IMR-90 (cell line): ENCODE data around the gene ITGB2. TPM values are rescaled to one million over a fixed set of nuclear protein-coding genes. Genes with fewer than 3 reads are reported as not detected.
"Not testable (repeated sequence)": the region's sequence is repeated elsewhere in the genome, so short reads cannot be mapped to it uniquely, and the experiment has no call there.

Source experiments
- ATAC-seq: fragments of 200-7000 bp; cut with Tn5 transposase; 2 replicates; pipeline ENCODE4 v1.9.1; 2020; ENCODE audit warnings: low read depth, mild to moderate bottlenecking, moderate library complexity
- BruUV-seq: library from RNA; stranded (reverse); fragments of 400-500 nt; replicated peaks from 2 replicates; lab custom pipeline; 2021; lab: Mats Ljungman, UMichigan
- CTCF ChIA-PET: fragments of 300-600 bp; formaldehyde crosslinking; extraction: SDS; loops from one replicate; lab custom pipeline; 2021; ENCODE audit warnings: antibody characterized with exemption; lab: Yijun Ruan, JAX
- POLR2A ChIA-PET: fragments of 300-600 bp; sonication (Branson Sonifier 250); formaldehyde crosslinking; loops from one replicate; lab custom pipeline; 2022; ENCODE audit warnings: antibody characterized with exemption; ENCODE audit not compliant: unreplicated experiment; lab: Charles Lee
- DNase-seq: peaks from one replicate; pipeline ENCODE4 v3.0.0; 2013
- H2AFZ ChIP-seq: replicated peaks from 2 replicates; pipeline ENCODE3; 2013; ENCODE audit warnings: low read length, mild to moderate bottlenecking; ENCODE audit not compliant: poor library complexity
- H2AK5ac ChIP-seq: 2 replicates; pipeline ENCODE4 v1.6.1; 2013; ENCODE audit warnings: low read depth, low read length, inconsistent platforms
- H2AK9ac ChIP-seq: replicated peaks from 2 replicates; pipeline ENCODE3; 2013; ENCODE audit warnings: mild to moderate bottlenecking, low read depth, low read length, moderate library complexity; ENCODE audit not compliant: poor library complexity
- H2BK120ac ChIP-seq: 2 replicates; pipeline ENCODE4 v1.6.1; 2013; ENCODE audit warnings: low read depth, low read length, inconsistent platforms
- H2BK15ac ChIP-seq: 3 replicates; pipeline ENCODE4 v1.6.1; 2013; ENCODE audit warnings: low read depth, low read length, inconsistent platforms
- H2BK20ac ChIP-seq: 2 replicates; pipeline ENCODE4 v1.6.1; 2013; ENCODE audit warnings: low read depth, mild to moderate bottlenecking, inconsistent platforms, low read length, moderate library complexity
- H2BK5ac ChIP-seq: 2 replicates; pipeline ENCODE4 v1.6.1; 2013; ENCODE audit warnings: mild to moderate bottlenecking, low read depth, low read length, inconsistent platforms; ENCODE audit not compliant: poor library complexity, severe bottlenecking
- H3K14ac ChIP-seq: replicated peaks from 2 replicates; pipeline ENCODE4 v1.6.1; 2013; ENCODE audit warnings: low read depth, low read length, inconsistent platforms
- H3K18ac ChIP-seq: 2 replicates; pipeline ENCODE4 v1.6.1; 2013; ENCODE audit warnings: low read depth, low read length, control low read depth
- H3K23ac ChIP-seq: 2 replicates; pipeline ENCODE4 v1.6.1; 2013; ENCODE audit warnings: low read depth, low read length, inconsistent platforms
- H3K27ac ChIP-seq: 2 replicates; pipeline ENCODE4 v1.5.1; 2013; ENCODE audit warnings: mild to moderate bottlenecking, control low read depth, low read length; ENCODE audit not compliant: insufficient read depth
- H3K27me3 ChIP-seq: 2 replicates; pipeline ENCODE4 v1.6.1; 2013; ENCODE audit warnings: low read length; ENCODE audit not compliant: control insufficient read depth, insufficient read depth
- H3K36me3 ChIP-seq: 2 replicates; pipeline ENCODE4 v1.6.1; 2013; ENCODE audit warnings: low read length, mixed read lengths; ENCODE audit not compliant: control insufficient read depth, insufficient read depth
- H3K4ac ChIP-seq: 2 replicates; pipeline ENCODE4 v1.6.1; 2013; ENCODE audit warnings: low read depth, low read length, inconsistent platforms
- H3K4me1 ChIP-seq: 2 replicates; pipeline ENCODE4 v1.6.1; 2013; ENCODE audit warnings: low read length, mixed read lengths; ENCODE audit not compliant: control insufficient read depth, insufficient read depth
- H3K4me2 ChIP-seq: 2 replicates; pipeline ENCODE4 v1.6.1; 2013; ENCODE audit warnings: low read depth, mild to moderate bottlenecking, control low read depth, low read length, moderate library complexity
- H3K4me3 ChIP-seq: 2 replicates; pipeline ENCODE4 v1.5.1; 2013; ENCODE audit warnings: low read depth, mild to moderate bottlenecking, control low read depth, low read length, moderate library complexity; ENCODE audit not compliant: insufficient read depth
- H3K56ac ChIP-seq: 2 replicates; pipeline ENCODE4 v1.6.1; 2013; ENCODE audit warnings: low read length, inconsistent platforms; ENCODE audit not compliant: insufficient read depth; ENCODE audit errors: extremely low read depth
- H3K79me1 ChIP-seq, 2 experiments: 2 replicates each; pipeline ENCODE4 v1.6.1; 2013; ENCODE audit warnings: low read length in 2 of 2, inconsistent platforms in 1 of 2, low read depth in 1 of 2
- H3K9ac ChIP-seq: 2 replicates; pipeline ENCODE4 v1.6.1; 2013; ENCODE audit warnings: low read depth, low read length, control low read depth
- H3K9me1 ChIP-seq: 2 replicates; pipeline ENCODE4 v1.6.1; 2013; ENCODE audit warnings: low read length, inconsistent platforms; ENCODE audit not compliant: insufficient read depth
- H3K9me3 ChIP-seq: 2 replicates; pipeline ENCODE4 v1.6.1; 2013; ENCODE audit warnings: low read length; ENCODE audit not compliant: control insufficient read depth, insufficient read depth
- H4K20me1 ChIP-seq: 2 replicates; pipeline ENCODE4 v1.6.1; 2013; ENCODE audit warnings: low read length, inconsistent platforms; ENCODE audit not compliant: insufficient read depth
- H4K5ac ChIP-seq: 2 replicates; pipeline ENCODE4 v1.6.1; 2013; ENCODE audit warnings: mild to moderate bottlenecking, low read depth, low read length, control low read depth
- H4K8ac ChIP-seq, 2 experiments: 2 replicates each; pipeline ENCODE4 v1.6.1; 2013; ENCODE audit warnings: low read depth in 2 of 2, low read length in 2 of 2, control low read depth in 1 of 2, inconsistent platforms in 1 of 2
- H4K91ac ChIP-seq: 2 replicates; pipeline ENCODE4 v1.6.1; 2013; ENCODE audit warnings: low read depth, low read length, inconsistent platforms; ENCODE audit not compliant: insufficient read depth
- WGBS, 2 experiments: methylation state at CpG; one replicate each; pipeline versions ENCODE4 v1.1.5 to v1.1.7; 2013; ENCODE audit warnings: missing lambda C conversion rate in 2 of 2; ENCODE audit not compliant: insufficient read length in 1 of 2; ENCODE audit errors: extremely low coverage in 2 of 2; 5-methylcytosine and 5-hydroxymethylcytosine counted together
- dilution Hi-C: fragments of 300-500 bp; cut with HindIII; formaldehyde crosslinking; loops from one replicate; pipeline ENCODE4 v1.14.3; 2018; ENCODE audit warnings: low sequenced_read_pairs; ENCODE audit not compliant: unreplicated experiment
- in situ Hi-C: fragments of 300-500 bp; cut with MboI; formaldehyde crosslinking; loops from 3 replicates; pipeline ENCODE4 v1.14.3; 2019; ENCODE audit warnings: low sequenced_read_pairs, inconsistent platforms, mixed read lengths
- intact Hi-C: fragments of 100-400 bp; cut with micrococcal nuclease; formaldehyde crosslinking; loops from 2 replicates; pipeline ENCODE4 v1.10.0; 2022
- polyA plus RNA-seq, 3 experiments: library from polyadenylated mRNA; depleted of rRNA; stranded (reverse); fragments of >200 nt; gene quantifications; 2 replicates each; pipeline ENCODE4 v1.2.3, GENCODE V29; 2012; ENCODE audit warnings: low replicate concordance in 1 of 3
- total RNA-seq: library from RNA; depleted of rRNA; stranded (reverse); fragments of >200 nt; gene quantifications from 2 replicates; pipeline ENCODE4 v1.2.3, GENCODE V29; 2012

ITGB2 gene
- total and polyA plus RNA-seq, 2 of the 4 experiments (the other 2 are of a cell fraction), result 0.14 TPM; not detected in 1

GRCh38 chr21:44879238-44879637, 41.5 kb downstream of the ITGB2 start:
- H3K4me3 ChIP-seq, H2BK20ac ChIP-seq, in situ Hi-C loops, DNase-seq, POLR2A ChIA-PET, ATAC-seq, H3K4me2 ChIP-seq, H2AK5ac ChIP-seq, H3K79me1 ChIP-seq, H3K23ac ChIP-seq, H3K4me1 ChIP-seq, H2AFZ ChIP-seq, H3K18ac ChIP-seq, CTCF ChIA-PET, dilution Hi-C loops, H2BK5ac ChIP-seq, H3K36me3 ChIP-seq, H2BK120ac ChIP-seq, H2AK9ac ChIP-seq, H3K56ac ChIP-seq, H2BK15ac ChIP-seq, H3K9me3 ChIP-seq, BruUV-seq, H4K91ac ChIP-seq, H3K27ac ChIP-seq, H3K9ac ChIP-seq, H3K27me3 ChIP-seq, H4K20me1 ChIP-seq, H4K8ac ChIP-seq, H3K14ac ChIP-seq, H3K4ac ChIP-seq, H4K5ac ChIP-seq: not testable (repeated sequence)
- WGBS, 2 experiments, result 100% methylated on average over 4 of the region's 8 CpGs; no CpG with 5 or more reads in 1 of the 2 experiments
- H3K9me1 ChIP-seq, result peaks cover 14% of the 10 kb centered on the region
- intact Hi-C loops, result loop anchor here (10.0 kb wide), 1 partner anchor 256 kb away; no protein-coding TSS in a partner anchor
